Endothelial cell of umbilical vein (primary cell): ENCODE data around the gene SMOC2. TPM values are rescaled to one million over a fixed set of nuclear protein-coding genes. Genes with fewer than 3 reads are reported as not detected.

Experiments
- BruUV-seq: library from RNA; stranded (reverse); fragments of 400-500 nt; replicated peaks from 2 replicates; lab custom pipeline; 2021; lab: Mats Ljungman, UMichigan
- CTCF ChIA-PET: fragments of 300-600, 350-600 bp; sonication (Branson Sonifier 250); formaldehyde crosslinking; loops from one replicate; lab custom pipeline; 2021; ENCODE audit warnings: antibody characterized with exemption, inconsistent platforms; lab: Charles Lee
- POLR2A ChIA-PET: fragments of 300-600, 350-600 bp; sonication (Branson Sonifier 250); formaldehyde crosslinking; loops from one replicate; lab custom pipeline; 2021; ENCODE audit warnings: antibody characterized with exemption, inconsistent platforms; lab: Charles Lee
- DNase-seq: peaks from one replicate; pipeline ENCODE4 v3.0.0-alpha.2; 2011; ENCODE audit warnings: low read depth, low spot score
- FAIRE-seq: peaks from 2 replicates; lab custom pipeline; 2011; peaks lifted over from hg19 to GRCh38; lab: Jason Lieb, UNC
- H2AFZ ChIP-seq: 2 replicates; pipeline ENCODE4 v1.6.0; 2012; ENCODE audit warnings: low read depth, low read length, control low read depth, inconsistent platforms
- H3K27ac ChIP-seq: 2 replicates; pipeline ENCODE4 v1.5.1; 2011; ENCODE audit warnings: low read depth, mild to moderate bottlenecking, control low read depth, low read length, moderate library complexity; ENCODE audit not compliant: insufficient read depth
- H3K27me3 ChIP-seq, 2 experiments: 2 replicates each; pipeline versions ENCODE4 v1.6.0 to v1.6.1; 2011; ENCODE audit warnings: low read length in 2 of 2, mixed read lengths in 1 of 2; ENCODE audit not compliant: control insufficient read depth in 2 of 2, insufficient read depth in 2 of 2
- H3K36me3 ChIP-seq, 2 experiments: 2 replicates in 1 of 2; 3 replicates in 1 of 2; pipeline ENCODE4 v1.5.1; 2011; ENCODE audit warnings: low read length in 2 of 2, mild to moderate bottlenecking in 1 of 2, moderate library complexity in 1 of 2; ENCODE audit not compliant: control insufficient read depth in 2 of 2, insufficient read depth in 2 of 2; ENCODE audit errors: extremely low read depth in 1 of 2
- H3K4me1 ChIP-seq: 3 replicates; pipeline ENCODE4 v1.5.1; 2011; ENCODE audit warnings: mild to moderate bottlenecking, low read length; ENCODE audit not compliant: control insufficient read depth, insufficient read depth; ENCODE audit errors: extremely low read depth
- H3K4me2 ChIP-seq: 2 replicates; pipeline ENCODE4 v1.6.1; 2011; ENCODE audit warnings: low read length, control low read depth, mixed read lengths; ENCODE audit not compliant: insufficient read depth
- H3K4me3 ChIP-seq, 3 experiments: fragments of 200-600 bp in 1 of 3; sonication (generic), shearing (Covaris generic) in 1 of 3; replicated peaks in 1 of 3; 2 replicates each; pipeline ENCODE4 v1.5.1; 2011 to 2016; ENCODE audit warnings: control low read depth in 3 of 3, low read length in 3 of 3, mild to moderate bottlenecking in 2 of 3, inconsistent platforms in 1 of 3, low read depth in 1 of 3, moderate library complexity in 1 of 3; ENCODE audit not compliant: insufficient read depth in 1 of 3
- H3K79me2 ChIP-seq: 2 replicates; pipeline ENCODE4 v1.6.0; 2012; ENCODE audit warnings: low read length, inconsistent platforms; ENCODE audit not compliant: control insufficient read depth, insufficient read depth
- H3K9ac ChIP-seq: replicated peaks from 2 replicates; pipeline ENCODE3; 2011; ENCODE audit warnings: low read length, control low read depth; ENCODE audit not compliant: insufficient read depth; ENCODE audit errors: extremely low read depth
- H3K9me1 ChIP-seq: replicated peaks from 3 replicates; pipeline ENCODE4 v1.6.0; 2011; ENCODE audit warnings: mild to moderate bottlenecking, low read length; ENCODE audit not compliant: control insufficient read depth, insufficient read depth; ENCODE audit errors: extremely low read depth
- H3K9me3 ChIP-seq: replicated peaks from 2 replicates; pipeline ENCODE4 v1.5.1; 2012; ENCODE audit warnings: low read length, inconsistent platforms; ENCODE audit not compliant: control insufficient read depth, insufficient read depth
- H4K20me1 ChIP-seq: replicated peaks from 2 replicates; pipeline ENCODE3; 2011; ENCODE audit warnings: mild to moderate bottlenecking, low read length; ENCODE audit not compliant: control insufficient read depth, insufficient read depth; ENCODE audit errors: extremely low read depth
- EZH2 ChIP-seq: IDR thresholded peaks from 2 replicates; pipeline ENCODE4 v1.6.1; 2012; ENCODE audit warnings: borderline replicate concordance, low read depth, mild to moderate bottlenecking, moderate library complexity, low read length, inconsistent platforms; ENCODE audit not compliant: severe bottlenecking
- FOS ChIP-seq: IDR thresholded peaks from 2 replicates; pipeline ENCODE4 v1.6.1; 2011; ENCODE audit warnings: mild to moderate bottlenecking, low read length, moderate library complexity, borderline replicate concordance; ENCODE audit not compliant: insufficient read depth
- GATA2 ChIP-seq: IDR thresholded peaks from 2 replicates; pipeline ENCODE4 v1.7.0; 2011; ENCODE audit warnings: low read depth, mild to moderate bottlenecking, moderate library complexity, mixed read lengths, low read length; ENCODE audit not compliant: insufficient read length, insufficient read depth
- JUN ChIP-seq: IDR thresholded peaks from 2 replicates; pipeline ENCODE4 v1.6.1; 2011; ENCODE audit warnings: borderline replicate concordance, low read depth; ENCODE audit not compliant: insufficient read length, insufficient read depth
- MAX ChIP-seq: IDR thresholded peaks from 2 replicates; pipeline ENCODE4 v1.6.1; 2011; ENCODE audit not compliant: insufficient read depth, insufficient read length
- MYC ChIP-seq: IDR thresholded peaks from one replicate; pipeline ENCODE4 v1.6.1; 2011; ENCODE audit warnings: mild to moderate bottlenecking, low read depth, low read length
- POLR2A ChIP-seq: IDR thresholded peaks from 2 replicates; pipeline ENCODE4 v1.6.1; 2012; ENCODE audit warnings: low read depth, mild to moderate bottlenecking, control low read depth, low read length
- POLR2AphosphoS5 ChIP-seq: IDR thresholded peaks from 2 replicates; pipeline ENCODE4 v1.6.1; 2012; ENCODE audit warnings: low read depth, mild to moderate bottlenecking, control low read depth, low read length, moderate library complexity; ENCODE audit not compliant: insufficient read depth
- dilution Hi-C: fragments of 300-500 bp; cut with MboI; formaldehyde crosslinking; loops from one replicate; pipeline ENCODE4 v1.15.0; 2019; ENCODE audit warnings: low sequenced_read_pairs; ENCODE audit not compliant: extremely low pct_ligation_motif_present
- intact Hi-C: fragments of 100-400 bp; cut with micrococcal nuclease; formaldehyde crosslinking; loops from one replicate; pipeline ENCODE4 v1.10.0; 2022
- polyA plus RNA-seq, 4 experiments: library from polyadenylated mRNA; depleted of rRNA in 3 of 4; stranded (reverse) in 3 of 4; unstranded in 1 of 4; fragments of >200 nt; gene quantifications; 2 replicates each; pipeline versions ENCODE4 v1.2.1 to v1.2.3, GENCODE V29; 2011 to 2012; ENCODE audit warnings: missing spikeins in 1 of 4
- total RNA-seq: library from RNA; stranded (reverse); gene quantifications from 2 replicates; pipeline ENCODE4 v1.2.3, GENCODE V29; 2021
- TF ChIP-seq, protein P1 (sequence below), 2 donors: IDR thresholded peaks; 1 replicate in 1 of 2; 2 replicates in 1 of 2; pipeline ENCODE4 v1.5.1; 2011; ENCODE audit warnings: low read length in 2 of 2, mild to moderate bottlenecking in 2 of 2, moderate library complexity in 2 of 2, control low read depth in 1 of 2, inconsistent platforms in 1 of 2, low read depth in 1 of 2; ENCODE audit not compliant: insufficient read depth in 1 of 2; ENCODE audit errors: extremely low read depth in 1 of 2

SMOC2 gene
- total and polyA plus RNA-seq, 2 donors (not counting 3 experiments of a cell fraction or from before 2014, with no cell fraction given) = not detected

DNA sequence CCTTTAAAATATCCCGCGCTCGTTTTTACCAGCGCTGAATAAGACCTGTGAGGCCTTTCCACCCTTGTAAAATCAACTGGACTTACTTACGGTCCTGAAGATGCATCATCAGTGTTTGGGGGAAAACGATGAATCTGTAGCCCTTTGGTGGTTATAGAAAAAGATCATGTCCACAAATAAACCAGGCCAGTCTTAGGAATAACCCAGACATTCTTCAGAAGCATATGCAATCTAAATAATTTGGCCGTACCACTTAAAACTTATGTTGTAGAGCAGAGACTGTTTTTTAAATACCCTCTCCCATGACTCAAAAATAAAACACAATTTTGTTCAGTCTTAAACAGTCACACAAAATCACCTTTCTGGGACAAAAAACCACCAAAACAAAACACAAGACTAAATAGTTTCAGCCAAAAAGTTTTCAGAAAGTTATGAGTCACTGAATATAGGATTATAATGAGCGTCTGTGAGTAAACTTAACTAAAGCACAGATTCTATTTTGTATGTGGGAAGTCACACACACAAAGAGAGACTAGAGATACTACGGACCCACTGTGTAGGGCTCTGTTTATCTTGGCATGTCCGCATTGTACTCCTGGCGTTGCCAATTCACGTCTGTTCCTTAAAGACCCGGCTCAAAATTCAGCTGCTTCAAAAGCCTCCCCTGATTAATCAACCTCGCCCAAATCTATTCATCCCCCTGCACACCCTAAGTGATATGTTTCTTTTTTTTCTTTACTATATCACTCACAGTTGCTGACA is 26.5 kb upstream of the SMOC2 start:
- FAIRE-seq (no peak), DNase-seq (no peak)
- Histone ChIP-seq H2AFZ (no peak overlapping the region), H3K9ac (no peak overlapping the region), H3K79me2 (no peaks in the 10 kb centered on the region), H3K9me1 (no peaks in the 10 kb centered on the region), H3K4me3 (no peak overlapping the region), H3K27me3 (no peaks in the 10 kb centered on the region), H3K36me3 (no peaks in the 10 kb centered on the region), H3K4me1 (no peaks in the 10 kb centered on the region), H4K20me1 (no peaks in the 10 kb centered on the region), H3K4me2 (no peak overlapping the region), H3K27ac (no peak overlapping the region), H3K9me3 (no peaks in the 10 kb centered on the region)
- intact Hi-C loops = no loop called here
- no peak for TF ChIP-seq POLR2AphosphoS5
- TF ChIP-seq EZH2 = no peak
- TF ChIP-seq MAX = no peak
- TF ChIP-seq GATA2 = no peak
- no peak for TF ChIP-seq MYC
- no peak for TF ChIP-seq FOS
- no peak for TF ChIP-seq JUN
- TF ChIP-seq POLR2A = no peak
- TF ChIP-seq, protein P1, sequence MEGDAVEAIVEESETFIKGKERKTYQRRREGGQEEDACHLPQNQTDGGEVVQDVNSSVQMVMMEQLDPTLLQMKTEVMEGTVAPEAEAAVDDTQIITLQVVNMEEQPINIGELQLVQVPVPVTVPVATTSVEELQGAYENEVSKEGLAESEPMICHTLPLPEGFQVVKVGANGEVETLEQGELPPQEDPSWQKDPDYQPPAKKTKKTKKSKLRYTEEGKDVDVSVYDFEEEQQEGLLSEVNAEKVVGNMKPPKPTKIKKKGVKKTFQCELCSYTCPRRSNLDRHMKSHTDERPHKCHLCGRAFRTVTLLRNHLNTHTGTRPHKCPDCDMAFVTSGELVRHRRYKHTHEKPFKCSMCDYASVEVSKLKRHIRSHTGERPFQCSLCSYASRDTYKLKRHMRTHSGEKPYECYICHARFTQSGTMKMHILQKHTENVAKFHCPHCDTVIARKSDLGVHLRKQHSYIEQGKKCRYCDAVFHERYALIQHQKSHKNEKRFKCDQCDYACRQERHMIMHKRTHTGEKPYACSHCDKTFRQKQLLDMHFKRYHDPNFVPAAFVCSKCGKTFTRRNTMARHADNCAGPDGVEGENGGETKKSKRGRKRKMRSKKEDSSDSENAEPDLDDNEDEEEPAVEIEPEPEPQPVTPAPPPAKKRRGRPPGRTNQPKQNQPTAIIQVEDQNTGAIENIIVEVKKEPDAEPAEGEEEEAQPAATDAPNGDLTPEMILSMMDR (IDR thresholded peaks at IDR 0.05; ENCODE audit: extremely low read depth in 1 of 2, insufficient read depth in 1 of 2, low read depth in 1 of 2, low read length in 2 of 2) = no peak
- CTCF ChIA-PET = no interaction called here
- dilution Hi-C loops = no loop called here
- no TSS peak for BruUV-seq
- POLR2A ChIA-PET = no interaction called here
